H1 (cell line): ENCODE measurements around the gene WSCD1. TPM values are rescaled to one million over a fixed set of nuclear protein-coding genes. Genes with fewer than 3 reads are reported as not detected.
A peak's percentile ranks its signal among the peaks of the same experiment; 100 is the strongest.

Experiments
- CTCF ChIA-PET: fragments of 300-600 bp; sonication (Branson Sonifier 250); formaldehyde crosslinking; loops from one replicate; lab custom pipeline; 2021; ENCODE audit not compliant: partially characterized antibody; lab: Charles Lee
- POLR2A ChIA-PET: fragments of 300-600 bp; sonication (Branson Sonifier 250); formaldehyde crosslinking; loops from one replicate; lab custom pipeline; 2021; ENCODE audit warnings: inconsistent platforms; ENCODE audit not compliant: partially characterized antibody; lab: Charles Lee
- DNase-seq, 2 experiments: peaks; one replicate each; pipeline versions ENCODE4 v3.0.0 to v3.0.0-alpha.2; 2010 to 2022; ENCODE audit warnings: low spot score in 2 of 2, low read depth in 1 of 2, mixed read lengths in 1 of 2
- FAIRE-seq: peaks from 2 replicates; lab custom pipeline; 2011; peaks lifted over from hg19 to GRCh38; lab: Jason Lieb, UNC
- H2AFZ ChIP-seq: 2 replicates; pipeline ENCODE4 v1.8.1; 2012; ENCODE audit warnings: low read length, inconsistent platforms
- H2AK5ac ChIP-seq: 2 replicates; pipeline ENCODE4 v1.6.1; 2013; ENCODE audit warnings: low read depth, low read length
- H2BK120ac ChIP-seq: replicated peaks from 2 replicates; pipeline ENCODE3; 2013; ENCODE audit warnings: low read depth, low read length, inconsistent platforms
- H2BK12ac ChIP-seq: 2 replicates; pipeline ENCODE4 v1.6.1; 2013; ENCODE audit warnings: low read depth, low read length
- H2BK15ac ChIP-seq: 2 replicates; pipeline ENCODE4 v1.6.1; 2013; ENCODE audit warnings: low read length
- H2BK20ac ChIP-seq: 2 replicates; pipeline ENCODE4 v1.6.1; 2013; ENCODE audit warnings: low read length
- H2BK5ac ChIP-seq: 2 replicates; pipeline ENCODE4 v1.6.1; 2013; ENCODE audit warnings: low read depth, low read length
- H3K14ac ChIP-seq: 2 replicates; pipeline ENCODE4 v1.6.1; 2013; ENCODE audit warnings: inconsistent platforms; ENCODE audit not compliant: insufficient read length
- H3K18ac ChIP-seq: 2 replicates; pipeline ENCODE4 v1.6.1; 2013; ENCODE audit warnings: low read length; ENCODE audit errors: extremely low read depth
- H3K23ac ChIP-seq: 2 replicates; pipeline ENCODE4 v1.6.1; 2013; ENCODE audit warnings: inconsistent platforms; ENCODE audit not compliant: insufficient read length
- H3K23me2 ChIP-seq: 2 replicates; pipeline ENCODE4 v1.6.1; 2013; ENCODE audit warnings: low read depth, low read length
- H3K27ac ChIP-seq: 2 replicates; pipeline ENCODE4 v1.6.1; 2011; ENCODE audit warnings: low read depth, low read length, inconsistent platforms
- H3K27me3 ChIP-seq, 4 experiments: replicated peaks in 1 of 4; 1 replicate in 1 of 4; 2 replicates in 3 of 4; pipeline versions ENCODE4 v1.6.1 to v1.8.1; 2011 to 2013; ENCODE audit warnings: low read length in 3 of 4, mild to moderate bottlenecking in 3 of 4, inconsistent platforms in 2 of 4, mixed read lengths in 2 of 4, moderate library complexity in 1 of 4; ENCODE audit not compliant: control insufficient read depth in 3 of 4, insufficient read depth in 3 of 4; ENCODE audit errors: extremely low read depth in 1 of 4
- H3K36me3 ChIP-seq, 4 experiments: 2 replicates each; pipeline versions ENCODE4 v1.6.1 to v1.8.1; 2011 to 2013; ENCODE audit warnings: mild to moderate bottlenecking in 4 of 4, low read length in 3 of 4, moderate library complexity in 2 of 4, control low read depth in 1 of 4, inconsistent platforms in 1 of 4; ENCODE audit not compliant: insufficient read depth in 4 of 4, control insufficient read depth in 2 of 4
- H3K4ac ChIP-seq: replicated peaks from 2 replicates; pipeline ENCODE3; 2013; ENCODE audit warnings: low read length, low read depth, mixed read lengths, inconsistent platforms; ENCODE audit not compliant: insufficient read length
- H3K4me1 ChIP-seq, 4 experiments: replicated peaks in 1 of 4; 1 replicate in 1 of 4; 2 replicates in 3 of 4; pipeline versions ENCODE4 v1.6.1 to v1.8.1; 2011 to 2013; ENCODE audit warnings: low read length in 3 of 4, inconsistent platforms in 2 of 4, mixed read lengths in 1 of 4; ENCODE audit not compliant: insufficient read depth in 4 of 4, control insufficient read depth in 3 of 4
- H3K4me2 ChIP-seq, 2 experiments: 2 replicates each; pipeline versions ENCODE4 v1.6.1 to v1.8.1; 2011 to 2013; ENCODE audit warnings: low read depth in 2 of 2, low read length in 2 of 2, control low read depth in 1 of 2, inconsistent platforms in 1 of 2, mild to moderate bottlenecking in 1 of 2; ENCODE audit not compliant: insufficient read depth in 1 of 2
- H3K4me3 ChIP-seq, 4 experiments: fragments of 200-600, 300-600 bp in 1 of 4; sonication (generic), shearing (Covaris generic), sonication (Bioruptor Twin) in 1 of 4; 2 replicates each; pipeline versions ENCODE4 v1.5.1 to v1.8.1; 2011 to 2016; ENCODE audit warnings: low read length in 4 of 4, low read depth in 3 of 4, control low read depth in 2 of 4, inconsistent platforms in 2 of 4, mild to moderate bottlenecking in 2 of 4, mixed read lengths in 1 of 4, moderate library complexity in 1 of 4; ENCODE audit not compliant: insufficient read depth in 2 of 4; ENCODE audit errors: extremely low read depth in 1 of 4
- H3K56ac ChIP-seq: replicated peaks from 2 replicates; pipeline ENCODE3; 2013; ENCODE audit warnings: low read depth, mild to moderate bottlenecking, mixed read lengths, low read length, inconsistent platforms; ENCODE audit not compliant: insufficient read length
- H3K79me1 ChIP-seq: 2 replicates; pipeline ENCODE4 v1.6.1; 2013; ENCODE audit warnings: low read depth, low read length, control low read depth
- H3K79me2 ChIP-seq, 2 experiments: 2 replicates each; pipeline versions ENCODE4 v1.6.1 to v1.8.1; 2012 to 2013; ENCODE audit warnings: low read length in 2 of 2, mild to moderate bottlenecking in 2 of 2, inconsistent platforms in 1 of 2; ENCODE audit not compliant: insufficient read depth in 2 of 2, control insufficient read depth in 1 of 2
- H3K9ac ChIP-seq, 4 experiments: replicated peaks in 1 of 4; 1 replicate in 1 of 4; 2 replicates in 3 of 4; pipeline versions ENCODE4 v1.6.1 to v1.8.1; 2011 to 2013; ENCODE audit warnings: low read depth in 3 of 4, low read length in 3 of 4, control low read depth in 2 of 4, mild to moderate bottlenecking in 2 of 4, moderate library complexity in 2 of 4, inconsistent platforms in 1 of 4; ENCODE audit errors: extremely low read depth in 1 of 4
- H3K9me3 ChIP-seq, 2 experiments: 2 replicates each; pipeline versions ENCODE4 v1.6.1 to v1.8.1; 2012 to 2013; ENCODE audit warnings: mild to moderate bottlenecking in 2 of 2, moderate library complexity in 2 of 2, control low read depth in 1 of 2, inconsistent platforms in 1 of 2, low read depth in 1 of 2, low read length in 1 of 2, mixed read lengths in 1 of 2; ENCODE audit not compliant: insufficient read depth in 2 of 2
- H4K20me1 ChIP-seq, 2 experiments: replicated peaks in 1 of 2; 2 replicates each; pipeline versions ENCODE3 to v1.8.1; 2011 to 2013; ENCODE audit warnings: inconsistent platforms in 2 of 2, low read length in 2 of 2, mild to moderate bottlenecking in 1 of 2; ENCODE audit not compliant: insufficient read depth in 2 of 2, control insufficient read depth in 1 of 2
- H4K5ac ChIP-seq: 2 replicates; pipeline ENCODE4 v1.6.1; 2013; ENCODE audit warnings: low read length, low read depth, mixed read lengths, inconsistent platforms; ENCODE audit not compliant: insufficient read length
- H4K8ac ChIP-seq: 2 replicates; pipeline ENCODE4 v1.8.0; 2013; ENCODE audit warnings: mild to moderate bottlenecking, moderate library complexity, low read length, inconsistent platforms; ENCODE audit not compliant: insufficient read depth; ENCODE audit errors: extremely low read depth
- H4K91ac ChIP-seq: replicated peaks from 2 replicates; pipeline ENCODE3; 2013; ENCODE audit warnings: low read length, mixed read lengths, inconsistent platforms; ENCODE audit not compliant: insufficient read length
- CBX5 ChIP-seq: fragments of 300-800, 300-1000 bp; sonication (generic); IDR thresholded peaks from 2 replicates; pipeline ENCODE4 v1.7.1; 2016; ENCODE audit warnings: antibody characterized with exemption, low read length, low read depth
- CEBPB ChIP-seq: IDR thresholded peaks from 2 replicates; pipeline ENCODE4 v1.6.1; 2012; ENCODE audit warnings: low read depth, low read length
- GTF2F1 ChIP-seq: IDR thresholded peaks from 2 replicates; pipeline ENCODE4 v1.6.1; 2012; ENCODE audit warnings: low read depth, low read length, improper control_type of control experiment, borderline replicate concordance
- HDAC6 ChIP-seq: IDR thresholded peaks from one replicate; pipeline ENCODE4 v1.7.1; 2012; ENCODE audit warnings: low read depth, mild to moderate bottlenecking, inconsistent platforms, low read length, moderate library complexity
- PHF8 ChIP-seq: fragments of 200-600 bp; sonication (generic); conservative IDR thresholded peaks from 2 replicates; pipeline ENCODE4 v1.7.1; 2012; ENCODE audit warnings: low read depth, mild to moderate bottlenecking, inconsistent platforms, low read length, moderate library complexity
- POU5F1 ChIP-seq: IDR thresholded peaks from 2 replicates; pipeline ENCODE4 v1.6.1; 2011; ENCODE audit warnings: low read depth, mild to moderate bottlenecking, low read length, moderate library complexity
- RFX5 ChIP-seq: IDR thresholded peaks from 2 replicates; pipeline ENCODE4 v1.6.1; 2011; ENCODE audit warnings: low read depth, low read length, improper control_type of control experiment, borderline replicate concordance
- RNF2 ChIP-seq: fragments of 200-900, 300-1000 bp; sonication (generic); IDR thresholded peaks from 2 replicates; pipeline ENCODE4 v1.7.1; 2016; ENCODE audit warnings: borderline replicate concordance, low read depth, mild to moderate bottlenecking, antibody characterized with exemption, low read length; ENCODE audit not compliant: poor library complexity, severe bottlenecking; ENCODE audit errors: missing control alignments
- RXRA ChIP-seq: IDR thresholded peaks from 2 replicates; pipeline ENCODE4 v1.6.1; 2011; ENCODE audit warnings: low read depth, mild to moderate bottlenecking, low read length, moderate library complexity; ENCODE audit not compliant: insufficient read depth
- SIRT6 ChIP-seq: IDR thresholded peaks from one replicate; pipeline ENCODE4 v1.7.1; 2012; ENCODE audit warnings: low read length, inconsistent platforms
- SP4 ChIP-seq: IDR thresholded peaks from 2 replicates; pipeline ENCODE4 v1.6.1; 2012; ENCODE audit warnings: low read length, inconsistent platforms
- SRF ChIP-seq: IDR thresholded peaks from 2 replicates; pipeline ENCODE4 v1.6.1; 2011; ENCODE audit warnings: mild to moderate bottlenecking, low read depth, low read length, moderate library complexity
- ZNF274 ChIP-seq: IDR thresholded peaks from 2 replicates; pipeline ENCODE4 v1.7.0; 2012; ENCODE audit warnings: low read length, borderline replicate concordance; ENCODE audit errors: extremely low read depth
- WGBS, 2 experiments: shearing (Covaris generic) in 1 of 2; methylation state at CpG; one replicate each; pipeline versions ENCODE4 v1.1.6 to v1.1.7; 2013 to 2015; ENCODE audit warnings: low lambda C conversion rate in 2 of 2, mixed read lengths in 2 of 2, inconsistent platforms in 1 of 2, low coverage in 1 of 2, missing lambda C conversion rate in 1 of 2; ENCODE audit not compliant: insufficient replicate concordance in 2 of 2, insufficient coverage in 1 of 2, insufficient read length in 1 of 2; ENCODE audit errors: extremely low coverage in 1 of 2, missing lambda C conversion rate in 1 of 2; 5-methylcytosine and 5-hydroxymethylcytosine counted together
- polyA plus RNA-seq, 7 experiments: library from polyadenylated mRNA; depleted of rRNA in 3 of 7; stranded (reverse) in 5 of 7; unstranded in 2 of 7; fragments of >200 nt in 5 of 7; fragments of 200-250 nt in 2 of 7; gene quantifications; 1 replicate in 5 of 7; 2 replicates in 1 of 7; 4 replicates in 1 of 7; pipeline versions ENCODE4 v1.2.1 to v1.2.3, GENCODE V29; 2011 to 2013; ENCODE audit warnings: missing spikeins in 2 of 7, mixed read lengths in 2 of 7
- total RNA-seq: library from RNA; stranded (reverse); fragmentation: NEBNext Ultra II Directional; extraction: Animal tissue kit (Norgen Biotek cat#: 25700); gene quantifications from 2 replicates; pipeline ENCODE4 v1.2.1, GENCODE V29; 2021
- TF ChIP-seq, protein P1 (sequence below): IDR thresholded peaks from 2 replicates; pipeline ENCODE4 v1.6.1; 2012; ENCODE audit warnings: inconsistent platforms

Gene WSCD1
- total and polyA plus RNA-seq, 2 of the 8 experiments (the other 6 are each of a cell fraction or from before 2014, with no cell fraction given): 21.9 to 39.0 TPM

GRCh38 chr17:6139447-6139832 is 69.3 kb downstream of the WSCD1 start:
- WGBS, 2 experiments: 83% methylated on average over 8 of the region's 8 CpGs; no CpG with 5 or more reads in 1 of the 2 experiments
- H2BK15ac ChIP-seq: no peak overlapping the region
- H3K18ac ChIP-seq: no peak overlapping the region
- H3K9me3 ChIP-seq: no peaks in the 10 kb centered on the region
- no peak overlapping the region for H3K23ac ChIP-seq
- peak overlapping the region; percentile 13; the same call in 1 of the 2 replicates for H3K27ac ChIP-seq
- H4K20me1 ChIP-seq: no peaks in the 10 kb centered on the region
- H3K23me2 ChIP-seq: peaks cover 2% of the 10 kb centered on the region; the same call in 1 of the 2 replicates
- H3K14ac ChIP-seq: no peak overlapping the region
- no peak overlapping the region for H4K5ac ChIP-seq
- no peak overlapping the region for H3K9ac ChIP-seq
- no peak overlapping the region for H2BK12ac ChIP-seq
- no peaks in the 10 kb centered on the region for H3K79me1 ChIP-seq
- H2AFZ ChIP-seq: no peak overlapping the region
- H2AK5ac ChIP-seq: no peak overlapping the region
- H3K4me1 ChIP-seq: peaks cover 0 to 25% (median 15%) of the 10 kb centered on the region in 4 experiments; a peak in 6 of 7 replicates
- no peak overlapping the region for H4K8ac ChIP-seq
- ChIA-PET CTCF (no interaction called here), POLR2A (interaction anchor here (0.6 to 1.2 kb wide), 3 partner anchors 18 to 70 kb away, joined by 3 read pairs; no protein-coding TSS in a partner anchor)
- no peaks in the 10 kb centered on the region for H3K79me2 ChIP-seq
- no peaks in the 10 kb centered on the region for H3K36me3 ChIP-seq
- no peak overlapping the region for H3K4ac ChIP-seq
- H3K4me2 ChIP-seq: no peak overlapping the region; a peak in 1 of 4 replicates
- H2BK120ac ChIP-seq: peak overlapping the region; percentile 76
- peak overlapping the region; percentile 41 for H4K91ac ChIP-seq
- no peak overlapping the region for H3K56ac ChIP-seq
- H2BK20ac ChIP-seq: no peak overlapping the region
- no peaks in the 10 kb centered on the region for H3K27me3 ChIP-seq
- no peak for FAIRE-seq
- no peak overlapping the region for H2BK5ac ChIP-seq
- peak overlapping the region in 1 of 4 experiments; percentile 6; a peak in 1 of 8 replicates for H3K4me3 ChIP-seq
- no peak for DNase-seq
- TF ChIP-seq ZNF274: no peak
- TF ChIP-seq HDAC6: no peak
- TF ChIP-seq POU5F1: no peak
- no peak for TF ChIP-seq SIRT6
- no peak for TF ChIP-seq CEBPB
- TF ChIP-seq SP4: no peak
- no peak for TF ChIP-seq CBX5
- TF ChIP-seq PHF8: no peak
- TF ChIP-seq RXRA: no peak
- TF ChIP-seq GTF2F1: no peak
- TF ChIP-seq RNF2: no peak
- TF ChIP-seq, protein P1, sequence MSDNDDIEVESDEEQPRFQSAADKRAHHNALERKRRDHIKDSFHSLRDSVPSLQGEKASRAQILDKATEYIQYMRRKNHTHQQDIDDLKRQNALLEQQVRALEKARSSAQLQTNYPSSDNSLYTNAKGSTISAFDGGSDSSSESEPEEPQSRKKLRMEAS: no peak
- no peak for TF ChIP-seq RFX5
- no peak for TF ChIP-seq SRF
